ENCODE measurements around the gene ANKS1B. TPM values are rescaled to one million over a fixed set of nuclear protein-coding genes. Genes with fewer than 3 reads are reported as not detected.

ANKS1B gene
- total and polyA plus RNA-seq, 10 of the 15 experiments (the other 5 are each of a cell fraction or from before 2014, with no cell fraction given), result 0.16 to 1.3 (median 0.82) TPM; not detected in 7

DNA sequence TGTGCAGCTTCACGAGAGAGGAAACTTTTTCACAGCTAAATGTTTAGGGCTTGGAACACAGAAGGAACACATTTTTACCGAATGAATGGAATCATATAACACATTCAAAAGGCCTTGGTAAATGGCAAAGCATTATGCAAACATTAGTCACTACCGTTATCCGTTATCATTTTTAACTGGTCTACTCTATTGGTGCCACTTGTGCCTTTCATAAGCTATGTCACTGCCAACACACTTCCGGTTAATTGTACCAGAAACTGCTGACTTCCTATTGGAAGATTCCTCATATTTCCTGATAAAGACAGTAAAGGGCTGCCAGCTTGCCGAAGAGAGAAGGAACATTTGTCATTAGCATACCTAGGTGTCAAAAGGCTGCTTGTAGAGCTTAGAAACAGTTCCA lies 1170.5 kb downstream of the ANKS1B start (continued):
- TF ChIP-seq, protein P1, sequence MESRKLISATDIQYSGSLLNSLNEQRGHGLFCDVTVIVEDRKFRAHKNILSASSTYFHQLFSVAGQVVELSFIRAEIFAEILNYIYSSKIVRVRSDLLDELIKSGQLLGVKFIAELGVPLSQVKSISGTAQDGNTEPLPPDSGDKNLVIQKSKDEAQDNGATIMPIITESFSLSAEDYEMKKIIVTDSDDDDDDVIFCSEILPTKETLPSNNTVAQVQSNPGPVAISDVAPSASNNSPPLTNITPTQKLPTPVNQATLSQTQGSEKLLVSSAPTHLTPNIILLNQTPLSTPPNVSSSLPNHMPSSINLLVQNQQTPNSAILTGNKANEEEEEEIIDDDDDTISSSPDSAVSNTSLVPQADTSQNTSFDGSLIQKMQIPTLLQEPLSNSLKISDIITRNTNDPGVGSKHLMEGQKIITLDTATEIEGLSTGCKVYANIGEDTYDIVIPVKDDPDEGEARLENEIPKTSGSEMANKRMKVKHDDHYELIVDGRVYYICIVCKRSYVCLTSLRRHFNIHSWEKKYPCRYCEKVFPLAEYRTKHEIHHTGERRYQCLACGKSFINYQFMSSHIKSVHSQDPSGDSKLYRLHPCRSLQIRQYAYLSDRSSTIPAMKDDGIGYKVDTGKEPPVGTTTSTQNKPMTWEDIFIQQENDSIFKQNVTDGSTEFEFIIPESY (IDR thresholded peaks at IDR 0.05), result no peak
- TF ChIP-seq POLR2AphosphoS2 (IDR thresholded peaks at IDR 0.05; ENCODE audit: low read depth, low read length) (no peak), SP1 (IDR thresholded peaks at IDR 0.05; ENCODE audit: low read depth, low read length) (no peak), SMAD1 (IDR thresholded peaks at IDR 0.05; ENCODE audit: low read depth, partially characterized antibody) (no peak), ZNF384 (IDR thresholded peaks at IDR 0.05; ENCODE audit: borderline replicate concordance, low read depth, low read length) (no peak), CHD4 (IDR thresholded peaks at IDR 0.05) (no peak), SUPT20H (IDR thresholded peaks at IDR 0.05; ENCODE audit: borderline replicate concordance, control insufficient read depth, low read depth, low read length) (no peak)

DNA sequence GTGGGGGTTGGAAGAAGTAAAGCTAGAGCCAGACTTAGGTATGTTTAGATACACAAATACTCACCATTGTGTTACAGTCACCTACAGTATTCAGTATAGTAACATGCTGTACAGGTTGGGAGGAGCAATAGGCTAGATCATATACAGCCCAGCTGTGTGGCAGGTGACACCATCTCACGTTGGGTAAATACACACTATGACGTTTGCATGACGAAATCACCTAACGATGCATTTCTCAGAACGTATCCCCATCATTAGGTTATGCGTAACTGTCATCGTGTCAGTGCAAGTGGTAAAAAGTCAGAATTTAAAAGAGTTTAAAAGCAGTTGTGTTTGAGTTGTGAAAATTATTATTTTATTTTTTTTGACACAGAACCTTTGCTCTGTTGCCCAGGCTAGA lies 1172.5 kb downstream of the ANKS1B start:
- intact Hi-C loops (cut with micrococcal nuclease; ENCODE audit: unreplicated experiment), result no loop called here
- no peak overlapping the region for H3K4me3 ChIP-seq
- DNase-seq (ENCODE audit: low read depth, low spot score) (no peak), ATAC-seq (no peak), FAIRE-seq (no peak)
- RAD21 ChIA-PET (ENCODE audit: unreplicated experiment), result no interaction called here
- 40% methylated on average over 7 of the region's 7 CpGs for WGBS (ENCODE audit: insufficient coverage, insufficient replicate concordance, low lambda C conversion rate, missing lambda C conversion rate)
- no peaks in the 10 kb centered on the region for H4K20me1 ChIP-seq (ENCODE audit: control insufficient read depth, insufficient read depth)
- H3K27me3 ChIP-seq (replicated peaks in 1 of 2; ENCODE audit: control insufficient read depth in 2 of 2, insufficient read depth in 2 of 2, low read length in 1 of 2), result peaks cover 2 to 3% of the 10 kb centered on the region in 2 experiments; a peak in 1 of 4 replicates
- in situ Hi-C loops (cut with MboI), result no loop called here
- H3K79me2 ChIP-seq (ENCODE audit: control insufficient read depth, insufficient read depth, low read length), result no peaks in the 10 kb centered on the region
- no peaks in the 10 kb centered on the region for H3K36me3 ChIP-seq (ENCODE audit: control insufficient read depth in 2 of 2, insufficient read depth in 2 of 2, low read length in 1 of 2)
- no peak overlapping the region for H3K9ac ChIP-seq (ENCODE audit: control insufficient read depth, insufficient read depth, low read length)
- no peak overlapping the region for H3K27ac ChIP-seq (ENCODE audit: control insufficient read depth, insufficient read depth)
- BruUV-seq (replicated peaks), result no TSS peak
- SMC1A ChIA-PET (ENCODE audit: uncharacterized antibody, unreplicated experiment), result interaction anchor here (1.5 kb wide), 1 partner anchor 9 kb away, joined by 3 read pairs; no protein-coding TSS in a partner anchor
- no peak overlapping the region for H3K4me2 ChIP-seq (ENCODE audit: control insufficient read depth, insufficient read depth)
- H3K4me1 ChIP-seq (ENCODE audit: control insufficient read depth, insufficient read depth, low read length), result no peaks in the 10 kb centered on the region
- H2AFZ ChIP-seq (ENCODE audit: control insufficient read depth, low read depth, low read length), result no peak overlapping the region
- POLR2A ChIA-PET, result no interaction called here
- H3K9me3 ChIP-seq (replicated peaks; ENCODE audit: control insufficient read depth, insufficient read depth, low read length), result no peaks in the 10 kb centered on the region
- CTCF ChIA-PET, result interaction anchor here (0.6 kb wide), 1 partner anchor 245 kb away, joined by 3 read pairs; no protein-coding TSS in a partner anchor
- TF ChIP-seq, protein P2, sequence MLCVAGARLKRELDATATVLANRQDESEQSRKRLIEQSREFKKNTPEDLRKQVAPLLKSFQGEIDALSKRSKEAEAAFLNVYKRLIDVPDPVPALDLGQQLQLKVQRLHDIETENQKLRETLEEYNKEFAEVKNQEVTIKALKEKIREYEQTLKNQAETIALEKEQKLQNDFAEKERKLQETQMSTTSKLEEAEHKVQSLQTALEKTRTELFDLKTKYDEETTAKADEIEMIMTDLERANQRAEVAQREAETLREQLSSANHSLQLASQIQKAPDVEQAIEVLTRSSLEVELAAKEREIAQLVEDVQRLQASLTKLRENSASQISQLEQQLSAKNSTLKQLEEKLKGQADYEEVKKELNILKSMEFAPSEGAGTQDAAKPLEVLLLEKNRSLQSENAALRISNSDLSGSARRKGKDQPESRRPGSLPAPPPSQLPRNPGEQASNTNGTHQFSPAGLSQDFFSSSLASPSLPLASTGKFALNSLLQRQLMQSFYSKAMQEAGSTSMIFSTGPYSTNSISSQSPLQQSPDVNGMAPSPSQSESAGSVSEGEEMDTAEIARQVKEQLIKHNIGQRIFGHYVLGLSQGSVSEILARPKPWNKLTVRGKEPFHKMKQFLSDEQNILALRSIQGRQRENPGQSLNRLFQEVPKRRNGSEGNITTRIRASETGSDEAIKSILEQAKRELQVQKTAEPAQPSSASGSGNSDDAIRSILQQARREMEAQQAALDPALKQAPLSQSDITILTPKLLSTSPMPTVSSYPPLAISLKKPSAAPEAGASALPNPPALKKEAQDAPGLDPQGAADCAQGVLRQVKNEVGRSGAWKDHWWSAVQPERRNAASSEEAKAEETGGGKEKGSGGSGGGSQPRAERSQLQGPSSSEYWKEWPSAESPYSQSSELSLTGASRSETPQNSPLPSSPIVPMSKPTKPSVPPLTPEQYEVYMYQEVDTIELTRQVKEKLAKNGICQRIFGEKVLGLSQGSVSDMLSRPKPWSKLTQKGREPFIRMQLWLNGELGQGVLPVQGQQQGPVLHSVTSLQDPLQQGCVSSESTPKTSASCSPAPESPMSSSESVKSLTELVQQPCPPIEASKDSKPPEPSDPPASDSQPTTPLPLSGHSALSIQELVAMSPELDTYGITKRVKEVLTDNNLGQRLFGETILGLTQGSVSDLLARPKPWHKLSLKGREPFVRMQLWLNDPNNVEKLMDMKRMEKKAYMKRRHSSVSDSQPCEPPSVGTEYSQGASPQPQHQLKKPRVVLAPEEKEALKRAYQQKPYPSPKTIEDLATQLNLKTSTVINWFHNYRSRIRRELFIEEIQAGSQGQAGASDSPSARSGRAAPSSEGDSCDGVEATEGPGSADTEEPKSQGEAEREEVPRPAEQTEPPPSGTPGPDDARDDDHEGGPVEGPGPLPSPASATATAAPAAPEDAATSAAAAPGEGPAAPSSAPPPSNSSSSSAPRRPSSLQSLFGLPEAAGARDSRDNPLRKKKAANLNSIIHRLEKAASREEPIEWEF (IDR thresholded peaks at IDR 0.05; ENCODE audit: insufficient replicate concordance, low read depth, low read length), result no peak
- TF ChIP-seq ESRRA (IDR thresholded peaks at IDR 0.05; ENCODE audit: low read length) (no peak), ASH2L (IDR thresholded peaks at IDR 0.05; ENCODE audit: borderline replicate concordance, low read depth) (no peak)
- TF ChIP-seq, protein P3, sequence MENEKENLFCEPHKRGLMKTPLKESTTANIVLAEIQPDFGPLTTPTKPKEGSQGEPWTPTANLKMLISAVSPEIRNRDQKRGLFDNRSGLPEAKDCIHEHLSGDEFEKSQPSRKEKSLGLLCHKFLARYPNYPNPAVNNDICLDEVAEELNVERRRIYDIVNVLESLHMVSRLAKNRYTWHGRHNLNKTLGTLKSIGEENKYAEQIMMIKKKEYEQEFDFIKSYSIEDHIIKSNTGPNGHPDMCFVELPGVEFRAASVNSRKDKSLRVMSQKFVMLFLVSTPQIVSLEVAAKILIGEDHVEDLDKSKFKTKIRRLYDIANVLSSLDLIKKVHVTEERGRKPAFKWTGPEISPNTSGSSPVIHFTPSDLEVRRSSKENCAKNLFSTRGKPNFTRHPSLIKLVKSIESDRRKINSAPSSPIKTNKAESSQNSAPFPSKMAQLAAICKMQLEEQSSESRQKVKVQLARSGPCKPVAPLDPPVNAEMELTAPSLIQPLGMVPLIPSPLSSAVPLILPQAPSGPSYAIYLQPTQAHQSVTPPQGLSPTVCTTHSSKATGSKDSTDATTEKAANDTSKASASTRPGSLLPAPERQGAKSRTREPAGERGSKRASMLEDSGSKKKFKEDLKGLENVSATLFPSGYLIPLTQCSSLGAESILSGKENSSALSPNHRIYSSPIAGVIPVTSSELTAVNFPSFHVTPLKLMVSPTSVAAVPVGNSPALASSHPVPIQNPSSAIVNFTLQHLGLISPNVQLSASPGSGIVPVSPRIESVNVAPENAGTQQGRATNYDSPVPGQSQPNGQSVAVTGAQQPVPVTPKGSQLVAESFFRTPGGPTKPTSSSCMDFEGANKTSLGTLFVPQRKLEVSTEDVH (IDR thresholded peaks at IDR 0.05; ENCODE audit: low read depth, partially characterized antibody), result no peak
